HG03159 (cell line): ENCODE measurements around the gene GPSM1.

Experiments used
- ATAC-seq: cut with Tn5 transposase; IDR thresholded peaks from one replicate; pipeline ENCODE4 v1.9.1; 2021; ENCODE audit warnings: mild to moderate bottlenecking, moderate library complexity; ENCODE audit not compliant: unreplicated experiment

Gene GPSM1, protein sequence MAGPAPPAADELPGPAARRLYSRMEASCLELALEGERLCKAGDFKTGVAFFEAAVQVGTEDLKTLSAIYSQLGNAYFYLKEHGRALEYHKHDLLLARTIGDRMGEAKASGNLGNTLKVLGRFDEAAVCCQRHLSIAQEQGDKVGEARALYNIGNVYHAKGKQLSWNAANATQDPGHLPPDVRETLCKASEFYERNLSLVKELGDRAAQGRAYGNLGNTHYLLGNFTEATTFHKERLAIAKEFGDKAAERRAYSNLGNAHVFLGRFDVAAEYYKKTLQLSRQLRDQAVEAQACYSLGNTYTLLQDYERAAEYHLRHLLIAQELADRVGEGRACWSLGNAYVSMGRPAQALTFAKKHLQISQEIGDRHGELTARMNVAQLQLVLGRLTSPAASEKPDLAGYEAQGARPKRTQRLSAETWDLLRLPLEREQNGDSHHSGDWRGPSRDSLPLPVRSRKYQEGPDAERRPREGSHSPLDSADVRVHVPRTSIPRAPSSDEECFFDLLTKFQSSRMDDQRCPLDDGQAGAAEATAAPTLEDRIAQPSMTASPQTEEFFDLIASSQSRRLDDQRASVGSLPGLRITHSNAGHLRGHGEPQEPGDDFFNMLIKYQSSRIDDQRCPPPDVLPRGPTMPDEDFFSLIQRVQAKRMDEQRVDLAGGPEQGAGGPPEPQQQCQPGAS

DNA sequence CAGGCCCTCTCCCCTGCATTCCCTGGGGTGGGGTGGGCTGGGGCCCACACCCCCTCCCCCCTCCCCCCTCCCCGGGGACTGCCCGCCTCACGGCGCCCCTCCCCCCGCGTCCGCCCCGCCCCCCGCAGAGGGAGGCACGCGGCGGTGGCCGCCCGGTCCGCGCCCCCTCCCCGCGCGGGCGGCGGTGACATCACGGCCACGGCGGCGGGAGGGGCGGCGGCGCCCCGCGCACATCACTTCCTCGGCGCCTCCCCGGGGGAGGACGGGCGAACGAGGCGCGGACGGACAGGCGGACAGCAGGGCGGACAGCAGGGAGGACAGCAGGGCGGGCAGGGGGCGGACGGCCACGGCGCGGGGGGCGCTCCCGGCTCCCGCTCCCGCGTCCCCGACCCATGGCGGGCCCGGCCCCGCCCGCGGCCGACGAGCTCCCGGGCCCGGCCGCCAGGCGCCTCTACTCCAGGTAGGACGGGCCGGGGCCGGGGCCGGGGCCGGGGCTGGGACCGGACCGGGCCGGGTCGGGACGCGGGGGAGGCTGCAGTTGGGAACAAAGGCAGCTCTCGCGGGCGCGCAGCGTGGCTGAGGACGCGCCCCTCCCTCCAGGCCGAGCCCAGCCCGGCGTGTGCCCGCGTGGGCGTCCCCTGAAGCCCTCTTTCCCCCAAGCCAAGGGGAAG is at the start of gene GPSM1:
GPSM1 (plus strand) TSS at position 236 of the 671 bp plus-strand sequence; CDS start at position 393, 157 bp downstream.
- ATAC-seq = no peak

DNA sequence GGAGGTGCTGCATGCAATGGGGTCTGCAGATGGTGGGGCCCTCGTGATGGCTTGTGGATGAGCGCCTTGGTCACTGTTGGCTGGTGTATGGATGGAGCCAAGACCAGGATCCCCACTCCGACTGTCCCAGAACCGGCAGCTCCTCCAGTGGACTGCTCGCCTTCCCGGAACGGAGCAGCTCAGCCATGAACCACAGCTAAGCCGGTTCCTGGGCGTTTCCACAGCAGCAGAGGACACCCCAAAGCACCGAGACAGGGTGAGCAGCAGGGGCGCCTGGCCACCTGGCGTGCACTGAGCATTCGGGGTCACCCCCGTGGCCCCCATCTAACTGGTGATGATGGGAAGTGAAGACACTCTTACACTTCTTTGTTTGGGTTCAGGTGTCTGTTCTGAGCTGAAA is 49.6 kb upstream of the GPSM1 start:
- ATAC-seq = no peak

DNA sequence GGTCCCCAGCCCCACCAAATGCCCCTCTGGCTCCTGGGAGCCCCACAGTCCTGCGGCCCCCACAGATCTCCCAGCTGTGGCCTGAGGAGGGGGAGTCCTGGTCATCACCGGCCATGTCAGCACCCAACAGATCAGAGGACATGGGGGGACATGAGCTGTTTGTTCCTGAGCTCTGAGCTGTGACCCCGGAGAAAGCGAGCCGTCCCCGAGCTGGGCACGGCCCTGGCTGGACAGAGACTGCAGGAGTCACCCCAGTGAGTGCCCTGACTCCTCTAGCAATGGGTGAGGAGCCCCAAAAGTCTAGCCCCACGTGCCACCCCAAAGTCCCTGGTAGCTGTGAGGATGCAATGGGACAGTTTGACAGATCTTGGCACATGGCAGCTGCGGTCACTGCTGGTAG is 49.1 kb upstream of the GPSM1 start:
- ATAC-seq = no peak

DNA sequence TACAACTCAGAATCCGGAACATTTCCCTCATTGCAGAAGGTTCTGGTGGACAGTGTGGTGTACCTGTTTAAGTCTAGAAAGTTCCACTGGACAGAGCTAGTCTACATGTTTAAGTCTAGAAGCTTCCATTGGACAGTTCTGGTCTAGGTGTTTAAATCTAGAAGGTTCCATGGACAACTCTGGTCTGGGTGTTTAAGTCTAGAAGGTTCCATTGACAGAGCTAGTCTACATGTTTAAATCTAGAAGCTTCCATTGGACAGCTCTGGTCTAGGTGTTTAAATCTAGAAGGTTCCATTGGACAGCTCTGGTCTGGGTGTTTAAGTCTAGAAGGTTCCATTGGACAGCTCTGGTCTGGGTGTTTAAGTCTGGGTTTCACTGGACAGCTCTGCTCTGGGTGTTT is 48.4 kb upstream of the GPSM1 start:
- no peak for ATAC-seq

DNA sequence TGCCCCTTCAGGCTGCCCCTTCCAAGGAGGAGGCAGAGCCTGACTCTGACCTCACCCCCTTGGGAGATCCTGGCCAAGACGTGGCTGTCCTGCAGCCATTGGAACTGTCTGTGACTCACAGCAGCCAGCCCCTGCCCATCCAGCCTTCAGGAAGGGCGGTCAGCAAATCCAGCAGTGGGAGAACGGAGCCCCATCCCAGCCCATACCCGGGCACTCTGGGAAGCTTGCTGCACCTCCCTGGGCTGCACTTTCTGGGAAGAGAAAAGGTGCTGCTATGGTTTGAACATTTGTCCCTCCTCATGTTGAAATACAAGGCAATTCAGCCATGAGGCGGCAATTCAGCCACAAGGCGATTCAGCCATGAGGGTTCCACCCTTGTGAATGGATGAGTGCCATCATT is 47.9 kb upstream of the GPSM1 start:
- ATAC-seq = no peak

DNA sequence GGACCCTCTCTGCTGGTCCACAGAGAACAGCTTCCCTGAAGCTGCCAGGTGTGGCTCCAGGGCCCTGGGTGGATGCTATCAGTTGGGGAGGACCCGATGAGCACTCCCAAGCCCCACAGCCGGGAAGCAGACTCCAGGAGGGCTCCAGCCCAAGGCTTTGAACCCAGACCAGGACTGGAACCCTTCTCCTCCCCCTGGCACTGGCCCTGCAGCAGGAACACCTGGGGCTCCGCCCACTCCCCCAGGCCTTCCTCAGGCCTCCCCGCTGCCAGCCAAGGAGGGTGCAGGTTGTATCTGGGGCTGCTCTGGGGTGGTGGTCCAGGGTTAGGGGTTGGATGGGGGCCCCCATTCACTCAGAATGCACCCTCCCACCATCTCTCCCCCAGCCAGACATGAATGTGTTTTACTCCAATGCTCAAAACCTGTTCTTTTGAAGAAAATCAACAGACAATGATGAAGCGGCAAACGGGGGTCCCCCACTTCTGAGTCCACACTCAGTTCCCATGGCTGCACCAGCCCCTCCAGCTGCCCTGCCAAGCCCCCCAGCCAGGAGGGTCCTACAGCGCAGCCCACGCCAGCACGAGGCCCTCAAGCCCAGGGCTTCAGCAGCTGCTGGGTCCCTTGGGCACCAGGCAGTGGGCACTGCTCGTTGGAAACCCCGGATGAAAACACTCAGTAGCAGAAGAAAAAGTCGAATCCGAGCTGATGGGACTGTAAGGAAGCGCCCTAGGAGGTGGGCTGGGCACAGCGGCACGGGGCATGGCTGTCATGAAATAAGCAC is 46.6 kb upstream of the GPSM1 start:
- no peak for ATAC-seq

DNA sequence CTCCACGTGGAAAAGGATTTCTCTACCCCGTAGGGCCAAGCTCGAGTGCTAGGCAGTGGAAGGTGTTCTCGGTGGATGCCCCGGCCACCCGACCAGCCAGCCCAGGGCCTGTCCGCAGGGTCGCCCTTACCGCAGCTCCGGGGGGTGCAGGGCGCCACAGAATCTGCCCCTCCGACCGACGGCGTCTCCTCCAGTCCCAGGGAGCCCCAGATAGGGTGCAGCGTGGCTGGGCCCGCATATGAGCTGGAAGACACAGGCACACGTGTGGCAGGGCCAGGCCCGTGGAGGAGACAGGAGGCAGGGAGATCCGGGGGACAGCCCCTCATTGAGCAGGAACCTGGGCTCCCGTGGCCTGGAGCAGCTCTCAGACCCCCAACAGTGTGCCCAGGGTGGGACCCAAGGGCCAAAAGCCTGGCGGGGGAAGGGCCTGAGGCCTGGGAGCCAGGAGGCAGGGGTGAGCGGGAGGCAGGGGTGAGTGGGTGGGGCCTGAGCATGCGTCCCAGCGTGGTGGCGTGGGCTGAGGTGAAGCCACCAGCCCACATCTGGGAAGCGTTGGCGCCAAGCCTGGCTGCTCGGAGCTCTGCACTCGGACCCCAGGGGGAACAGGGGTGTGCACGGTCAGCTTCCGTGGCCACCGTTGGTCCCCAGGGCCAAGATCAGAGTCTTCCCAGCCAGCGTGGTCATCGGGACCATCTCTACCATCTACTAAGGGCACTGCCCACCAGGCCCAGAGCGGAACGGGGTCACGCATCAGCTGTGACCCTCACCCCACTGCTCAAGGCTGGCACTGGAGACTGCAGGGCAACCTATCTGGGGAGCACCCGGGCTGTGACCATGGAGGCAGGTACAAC is 45.7 kb upstream of the GPSM1 start:
- no peak for ATAC-seq

DNA sequence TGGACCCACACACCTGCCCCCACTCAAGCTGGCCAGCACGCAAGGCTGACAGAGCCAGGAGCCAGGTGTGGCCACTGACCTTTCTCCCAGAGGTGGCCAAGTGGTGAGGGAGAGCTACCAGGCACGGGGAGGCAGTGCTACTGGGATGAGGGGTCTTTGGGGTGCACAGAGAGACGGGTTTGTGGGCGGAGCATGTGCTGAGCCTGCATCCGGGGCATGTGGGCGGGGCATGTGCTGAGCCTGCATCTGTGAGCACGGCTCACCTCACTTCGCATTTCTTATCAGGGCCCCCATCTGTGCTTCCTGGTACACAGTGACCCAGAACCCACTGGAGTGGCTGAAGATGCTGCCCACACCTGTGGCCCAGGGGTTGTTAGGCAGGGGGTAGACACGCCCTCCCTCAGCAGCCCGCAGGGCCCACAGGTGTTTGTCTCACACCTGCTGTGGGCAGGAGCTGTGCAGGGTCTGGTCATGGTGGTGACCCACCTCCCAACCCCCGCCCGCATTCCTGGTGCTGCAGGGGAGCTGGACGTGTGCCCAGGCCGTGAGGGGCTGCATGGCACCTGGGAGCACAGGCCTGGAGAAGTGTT is 45.0 kb upstream of the GPSM1 start:
- ATAC-seq = no peak

DNA sequence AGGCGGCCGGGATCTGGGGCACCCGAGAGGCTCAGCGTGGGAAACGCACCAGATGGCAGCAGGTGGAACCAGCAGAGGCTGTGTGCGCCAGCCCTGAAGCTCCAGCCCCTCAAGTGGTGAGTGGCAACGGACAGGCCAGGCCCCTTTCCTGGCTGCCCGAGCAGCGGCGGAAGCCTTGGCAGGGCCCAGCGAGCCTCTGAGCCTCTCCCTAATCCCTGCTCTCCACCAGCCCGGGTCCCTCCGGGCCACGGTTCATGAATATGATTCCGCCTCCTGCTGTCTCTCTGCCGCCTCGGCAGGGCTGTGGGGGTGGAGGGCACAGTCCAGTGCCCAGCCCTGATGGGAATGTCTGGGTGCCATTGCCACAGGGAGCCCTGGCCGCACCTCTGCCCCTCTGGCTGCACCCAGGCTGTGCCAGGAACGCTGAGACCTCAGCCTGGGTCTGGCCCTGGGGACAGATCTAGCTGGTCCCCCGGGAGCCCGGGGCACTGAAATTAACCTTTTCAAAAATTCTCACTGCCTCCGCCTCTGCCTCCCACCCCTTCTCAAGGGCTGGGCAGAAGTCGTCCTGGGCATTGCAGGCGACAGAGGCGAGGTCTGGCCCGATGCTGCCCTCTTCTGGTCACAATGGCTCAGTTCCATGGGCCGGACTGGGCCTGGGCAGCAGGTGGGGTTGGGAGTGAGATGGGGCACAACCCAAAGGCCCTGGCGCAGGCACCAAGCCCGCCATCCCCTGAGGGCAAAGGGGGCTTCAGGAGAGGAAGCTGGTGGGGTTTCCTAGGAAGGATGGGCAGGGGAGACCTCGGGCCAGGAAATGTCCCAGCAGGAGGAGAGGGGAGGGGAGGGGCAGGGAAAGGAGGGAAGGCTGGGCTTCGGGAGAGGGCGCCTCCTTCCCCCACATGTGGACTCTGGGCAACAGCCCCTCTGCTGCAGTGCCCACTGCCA is 43.8 kb upstream of the GPSM1 start:
- ATAC-seq = no peak

DNA sequence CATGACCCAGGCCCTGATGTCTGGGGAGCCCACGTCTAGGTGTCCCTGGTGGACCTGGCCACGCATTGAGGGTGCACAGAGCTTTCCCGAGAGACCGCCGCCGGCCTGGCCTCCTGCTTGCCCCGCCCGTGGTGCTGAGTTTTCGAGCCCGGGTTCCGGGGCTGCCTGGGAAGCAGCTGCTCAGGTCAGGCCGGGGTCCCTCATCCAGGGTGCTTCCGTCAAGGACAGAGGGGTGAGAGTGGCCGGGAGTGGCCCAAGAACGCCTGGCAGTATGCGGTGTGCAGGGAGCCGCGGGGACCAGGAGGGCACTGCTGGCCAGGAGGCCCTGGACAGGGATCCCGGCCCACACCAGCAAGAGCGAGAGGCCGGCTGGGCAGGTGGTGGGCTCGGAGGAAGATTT is 43.0 kb upstream of the GPSM1 start:
- no peak for ATAC-seq

DNA sequence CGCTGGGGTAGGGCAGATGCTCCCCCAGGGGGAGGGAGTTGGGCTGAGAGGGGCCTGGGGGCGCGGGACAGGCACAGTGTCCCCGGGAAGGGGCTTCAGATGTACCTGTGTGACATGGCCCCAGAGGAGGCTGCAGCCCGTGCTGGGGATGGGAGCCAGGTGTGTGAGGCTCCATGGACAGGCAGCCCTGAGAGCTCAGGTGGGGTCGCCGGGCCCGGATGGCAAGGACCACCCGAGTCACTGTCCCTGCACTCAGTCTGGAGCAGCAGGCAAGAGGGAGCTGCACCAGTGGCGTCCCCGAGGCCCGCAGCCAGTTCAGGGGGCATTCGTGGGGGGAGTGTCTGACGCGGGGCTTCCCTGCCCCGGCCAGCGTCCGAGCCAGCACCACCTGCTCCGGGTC is 42.4 kb upstream of the GPSM1 start:
- no peak for ATAC-seq

DNA sequence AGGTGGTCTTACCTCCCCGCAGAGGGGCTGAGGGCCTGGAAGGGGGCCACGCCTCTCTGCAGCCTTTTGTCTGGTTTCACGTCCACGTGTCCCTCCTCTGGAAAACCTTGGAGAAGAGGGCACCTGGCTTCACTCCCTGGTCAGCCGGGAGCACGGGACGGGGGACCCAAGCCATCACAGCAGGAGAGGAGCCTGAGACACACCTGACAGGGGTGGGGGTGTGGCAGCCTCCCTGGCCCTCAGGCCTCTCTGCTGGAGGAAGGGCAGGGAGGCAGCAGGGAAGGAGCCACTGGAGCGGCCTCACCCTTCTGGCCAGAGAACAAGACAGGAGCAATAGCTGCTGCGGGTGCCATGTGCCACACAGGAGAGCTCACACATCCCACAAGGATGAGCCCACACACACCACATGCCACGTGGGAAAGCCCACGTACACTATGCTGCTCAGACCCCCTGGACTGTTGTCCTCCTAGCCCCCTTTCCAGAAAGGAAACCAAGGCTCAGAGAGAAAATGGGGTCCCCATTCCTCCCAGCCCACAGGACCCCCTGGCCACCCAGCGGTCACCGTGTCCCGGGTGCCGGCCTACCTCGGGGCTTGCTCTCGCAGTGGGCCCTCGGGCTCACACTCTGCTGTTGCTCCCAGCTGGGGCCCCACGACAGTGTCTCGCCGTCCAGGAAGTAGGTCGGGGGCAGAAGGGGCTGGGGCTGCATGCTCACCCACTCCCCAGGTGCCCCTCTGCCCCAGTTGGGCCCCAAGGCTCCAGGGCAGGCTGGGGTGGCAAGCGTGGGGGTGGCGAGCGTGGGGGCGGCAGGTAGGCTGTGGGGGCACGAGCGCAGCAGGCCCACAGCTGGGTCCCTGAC is 41.6 kb upstream of the GPSM1 start:
- no peak for ATAC-seq

DNA sequence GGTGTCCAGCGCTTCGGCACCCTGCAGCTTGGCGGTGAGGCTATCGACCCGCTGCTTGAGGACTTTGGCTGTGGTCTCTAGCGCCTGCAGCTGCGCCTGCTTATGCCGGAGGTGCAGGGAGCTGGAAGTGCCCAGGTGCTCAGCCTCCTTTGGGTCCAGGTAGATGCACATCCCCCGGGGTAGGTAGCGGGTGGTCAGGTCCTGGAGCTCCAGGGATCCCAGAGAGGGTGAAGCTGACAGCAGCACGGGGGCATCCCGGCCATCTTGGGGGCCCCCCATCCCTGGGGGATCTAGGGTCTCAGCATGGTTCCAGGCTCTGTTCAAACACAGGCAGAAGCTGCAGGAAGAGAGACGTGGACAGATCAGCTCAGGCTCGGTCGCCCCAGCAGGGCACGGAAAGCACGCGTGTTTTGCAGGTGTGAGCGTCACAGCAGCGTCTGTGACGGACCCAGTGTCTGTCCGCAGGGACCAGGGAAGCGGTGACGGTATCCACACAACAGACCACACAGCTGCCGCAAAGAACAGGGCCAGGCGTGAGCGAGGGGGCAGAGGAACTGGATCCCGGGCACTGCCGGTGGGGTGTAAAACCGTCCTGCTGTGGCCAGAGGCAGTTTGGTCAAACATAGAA is 40.9 kb upstream of the GPSM1 start:
- ATAC-seq = no peak

DNA sequence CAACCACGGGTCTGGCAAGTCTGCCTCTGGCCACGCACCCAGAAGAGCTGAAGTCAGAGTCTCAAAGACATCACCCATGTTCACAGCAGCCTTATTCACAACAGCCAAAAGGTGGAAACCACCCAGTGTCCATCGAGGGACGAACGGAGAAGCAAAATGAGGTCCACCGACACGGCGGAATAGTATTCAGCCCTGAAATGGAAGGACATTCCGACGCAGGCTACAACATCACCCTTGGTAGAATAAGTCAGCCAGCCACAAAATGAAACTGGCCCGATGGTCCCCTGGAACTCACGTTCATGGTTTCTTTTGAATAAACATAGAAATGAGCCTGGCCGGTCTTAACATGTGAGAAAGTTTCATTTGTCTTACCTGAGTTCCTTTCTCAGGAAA is 40.4 kb upstream of the GPSM1 start:
- ATAC-seq = no peak

DNA sequence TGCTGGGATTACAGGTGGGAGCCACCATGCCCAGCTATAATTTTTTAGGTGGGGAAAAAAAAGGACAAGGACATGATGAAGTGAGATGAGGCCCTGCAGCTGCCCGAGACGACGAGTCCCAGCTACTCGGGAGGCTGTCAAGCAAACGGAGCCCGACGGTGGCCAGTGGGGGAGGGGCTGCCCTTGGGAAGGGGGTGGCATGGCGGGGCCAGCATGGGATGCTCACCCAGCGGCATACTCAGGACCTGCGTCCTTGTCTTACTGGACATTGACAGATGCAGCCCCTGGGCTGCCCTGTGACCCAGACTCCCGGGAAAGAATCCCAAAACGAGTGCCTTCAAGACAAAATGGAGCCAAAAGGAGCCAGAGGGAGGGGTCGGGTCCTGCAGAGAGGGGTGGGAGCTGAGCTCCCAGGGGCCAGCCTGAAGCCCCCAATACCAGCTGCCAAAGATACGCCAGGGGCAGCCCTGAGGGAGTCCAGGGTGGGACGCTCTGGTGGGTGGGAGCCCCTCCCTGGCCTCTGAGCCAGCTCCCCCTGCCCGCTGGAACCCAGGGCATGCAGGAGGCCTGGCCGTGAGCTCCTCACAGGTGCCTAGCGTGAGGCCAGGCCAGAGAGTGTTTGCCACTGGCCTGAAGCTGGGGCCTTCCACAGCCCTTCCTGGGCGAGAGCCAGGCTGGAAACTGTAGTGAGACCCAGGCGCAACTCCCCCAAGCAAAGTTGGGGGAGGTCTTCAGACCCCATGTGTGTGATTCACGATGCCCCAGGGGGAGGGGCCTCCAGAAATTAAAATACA is 39.2 kb upstream of the GPSM1 start:
- ATAC-seq = no peak

DNA sequence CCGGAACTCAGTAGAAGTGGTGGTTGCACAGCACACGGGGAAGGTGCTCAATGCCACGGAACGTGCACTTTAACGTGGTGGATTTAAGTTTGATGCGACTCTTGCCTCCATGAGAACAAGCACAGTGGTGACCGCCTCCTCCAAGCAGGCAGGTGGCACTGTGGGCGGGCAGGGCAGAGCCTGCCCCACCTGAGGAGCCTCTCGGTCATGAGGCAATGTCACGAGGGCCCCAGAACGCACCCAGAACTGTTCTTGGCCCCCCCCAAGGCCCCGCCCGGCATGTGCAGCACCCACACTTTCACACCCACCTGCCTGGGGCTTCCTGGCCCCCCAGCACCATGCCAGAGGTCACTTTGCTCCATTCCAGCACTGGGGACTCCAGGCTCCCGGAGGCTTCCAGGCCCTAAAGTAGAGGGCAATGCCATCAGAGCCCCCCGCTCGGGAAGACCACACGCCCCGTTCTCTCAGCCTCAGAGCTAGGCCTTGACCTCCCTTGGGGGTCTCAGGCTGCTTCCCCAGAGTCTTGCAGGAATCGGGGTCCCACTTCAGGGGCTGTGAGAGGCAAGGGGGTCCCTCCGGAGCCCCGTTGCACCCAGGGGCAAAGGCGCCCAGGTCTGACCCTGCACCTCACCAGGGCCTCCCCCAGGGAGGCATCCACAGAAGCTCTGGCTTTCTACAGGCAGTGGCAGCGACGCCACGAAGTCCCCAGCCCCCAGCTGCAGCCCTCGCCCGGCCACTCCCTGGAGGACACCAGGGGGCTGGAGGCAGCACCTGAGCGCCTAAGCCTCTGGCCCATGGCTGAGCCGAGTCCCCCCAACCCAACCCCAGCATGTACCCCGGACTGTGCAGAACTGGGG is 37.5 kb upstream of the GPSM1 start:
- no peak for ATAC-seq
